GM04503 (cell line): ENCODE data around the gene CLCN7.
"Not testable (repeated sequence)": the region's sequence is repeated elsewhere in the genome, so short reads cannot be mapped to it uniquely, and the experiment has no call there.

Source experiments
- DNase-seq: peaks from one replicate; pipeline ENCODE4 v3.0.0-alpha.2; 2012; ENCODE audit warnings: low read depth

The CLCN7 gene

DNA sequence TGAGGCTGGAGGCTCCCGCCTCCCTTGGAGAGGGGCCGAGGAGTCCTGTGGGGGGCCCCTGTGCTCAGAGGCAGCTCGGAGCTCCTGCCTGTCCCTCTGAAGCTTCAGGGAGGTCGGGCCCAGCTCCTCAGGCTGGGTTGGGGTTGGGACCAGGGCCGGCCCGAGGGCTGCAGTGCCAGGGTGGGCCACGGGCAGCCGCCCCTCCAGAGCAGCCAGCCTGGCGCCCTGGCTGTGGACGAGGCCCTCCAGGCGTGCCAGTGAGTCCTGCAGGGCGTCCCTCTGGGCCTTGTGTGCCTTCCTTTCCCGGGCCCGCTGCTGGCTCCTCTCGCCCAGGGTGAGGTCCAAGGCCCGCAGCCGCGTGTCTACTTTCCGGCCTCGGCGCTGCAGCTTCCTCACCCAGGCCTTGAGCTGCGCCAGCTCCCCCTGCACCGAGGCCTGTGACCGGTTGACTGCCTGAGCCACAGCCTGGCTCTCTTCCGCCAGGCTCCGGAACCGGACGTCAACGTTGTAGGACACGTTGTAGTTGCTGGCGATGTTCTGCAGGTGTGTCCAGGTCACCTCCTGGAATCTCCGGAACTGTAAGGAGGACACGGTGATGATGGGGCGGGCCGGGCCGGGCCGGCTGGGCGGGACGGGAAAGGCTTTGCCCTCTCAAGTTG is 12.7 kb upstream of the CLCN7 start:
- DNase-seq: no peak

DNA sequence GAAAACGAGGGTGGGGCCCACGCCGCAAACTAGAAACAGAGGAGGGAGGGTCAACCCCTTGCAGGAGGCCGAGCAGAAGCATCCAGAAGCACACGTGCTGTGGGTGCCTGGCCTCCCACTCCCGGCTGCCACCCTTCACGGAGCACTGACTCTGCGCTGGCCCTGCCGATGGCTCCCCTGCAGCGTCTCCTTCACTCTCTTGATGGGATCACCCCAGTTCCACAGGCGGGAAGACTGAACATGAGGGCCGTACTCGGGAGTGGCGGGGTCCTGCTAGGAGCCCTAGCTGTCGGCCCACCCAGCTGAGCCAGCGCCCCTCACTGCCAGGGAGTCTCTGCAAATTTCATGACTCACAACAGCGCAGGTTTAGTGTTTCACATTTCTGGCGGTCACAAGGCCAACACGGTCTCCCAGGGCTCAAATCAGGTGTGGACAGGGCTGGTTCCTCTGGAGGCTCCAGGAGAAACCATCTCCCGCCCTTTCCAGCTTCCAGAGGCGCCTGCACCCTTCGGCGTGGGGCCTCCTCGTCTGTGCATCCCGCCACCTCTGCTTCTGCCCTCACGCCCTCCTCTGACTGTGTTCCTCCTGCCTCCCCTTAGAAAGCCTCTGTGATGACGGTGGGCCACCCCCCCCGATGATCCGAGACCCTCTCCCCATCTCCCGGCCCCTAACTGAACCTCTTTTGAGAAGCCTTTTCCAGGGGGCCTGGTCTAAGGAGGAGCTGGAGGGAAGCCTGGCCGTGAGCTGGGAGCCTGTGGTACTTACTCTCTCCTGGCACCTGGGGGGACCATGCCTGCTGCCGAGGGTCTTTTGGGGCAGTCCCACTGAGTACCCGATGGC is 11.9 kb upstream of the CLCN7 start:
- DNase-seq: no peak

DNA sequence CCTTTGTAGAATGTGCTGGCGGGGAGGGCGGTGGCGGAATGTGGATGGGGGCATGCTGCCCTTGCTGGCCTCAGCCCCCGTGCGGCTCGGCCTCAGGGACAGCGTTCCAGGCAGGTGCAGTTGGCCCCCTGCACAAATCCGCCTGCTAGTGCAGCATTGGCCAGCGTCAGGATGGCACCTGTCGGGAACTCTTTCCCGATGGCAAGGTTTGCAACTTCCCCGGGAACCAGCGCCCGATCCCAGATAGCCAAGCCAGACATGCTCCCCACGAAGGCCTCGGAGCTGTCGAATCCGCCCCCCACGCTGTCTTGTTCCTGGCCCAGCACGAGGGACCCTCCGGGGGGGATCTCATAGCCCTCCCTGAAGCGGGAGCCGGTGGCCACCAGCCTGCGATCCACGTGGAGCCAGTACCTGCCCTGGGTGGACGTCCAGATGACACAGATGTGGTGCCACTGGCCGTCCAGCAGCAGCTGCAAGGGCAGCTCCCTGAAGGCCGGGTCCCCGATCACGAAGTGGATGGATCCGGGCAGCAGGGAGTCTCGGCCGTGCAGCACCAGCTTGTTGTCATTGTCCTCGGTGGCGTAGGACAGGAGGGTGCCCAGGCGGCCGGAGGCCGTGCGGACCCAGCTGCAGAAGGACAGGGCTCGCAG is 11.1 kb upstream of the CLCN7 start:
- no peak for DNase-seq

DNA sequence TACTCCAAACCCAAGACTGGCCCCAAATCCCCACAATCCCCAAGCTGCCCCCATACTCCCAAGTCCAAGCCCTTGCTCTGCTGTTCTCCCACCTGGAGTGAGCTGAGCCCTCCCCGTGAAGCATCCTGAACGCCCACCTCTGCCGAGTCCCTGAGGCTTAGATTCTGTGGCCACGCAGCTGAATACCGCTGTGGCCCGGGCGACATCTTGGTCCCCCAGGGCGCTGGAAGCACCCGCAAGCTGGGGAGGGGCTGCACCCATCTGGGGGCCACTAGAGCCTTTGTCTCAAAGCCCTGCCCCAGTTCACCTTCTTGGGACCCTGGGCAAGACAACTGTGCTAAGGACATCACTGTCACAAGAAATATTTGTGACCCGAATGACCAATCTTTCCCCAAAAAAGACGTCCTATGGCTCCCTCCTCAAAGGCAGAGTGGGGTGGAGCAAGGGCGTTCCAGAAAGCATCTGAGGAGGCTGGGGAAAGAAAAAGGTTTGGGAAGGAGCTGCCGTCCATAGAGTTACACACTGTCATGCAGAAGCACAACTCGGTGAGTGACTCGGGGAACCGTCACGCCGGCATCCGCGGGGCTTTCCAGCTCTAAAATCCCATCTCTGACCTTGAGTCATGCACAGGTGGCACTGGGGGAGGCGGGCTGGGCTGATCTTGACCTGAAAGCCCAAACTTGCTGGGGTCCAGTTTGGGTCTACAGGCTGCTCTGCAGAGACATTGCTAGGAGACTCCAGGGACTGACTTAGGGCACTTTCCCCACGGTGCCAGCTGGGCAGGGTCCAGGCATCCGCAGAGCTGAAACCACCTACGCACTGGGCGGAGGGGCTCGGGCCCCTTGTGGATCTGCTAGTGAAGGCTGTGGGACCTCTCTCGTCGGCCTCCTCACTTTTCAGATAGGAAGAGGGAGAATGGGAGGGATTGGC is 7.3 kb upstream of the CLCN7 start:
- DNase-seq: no peak

DNA sequence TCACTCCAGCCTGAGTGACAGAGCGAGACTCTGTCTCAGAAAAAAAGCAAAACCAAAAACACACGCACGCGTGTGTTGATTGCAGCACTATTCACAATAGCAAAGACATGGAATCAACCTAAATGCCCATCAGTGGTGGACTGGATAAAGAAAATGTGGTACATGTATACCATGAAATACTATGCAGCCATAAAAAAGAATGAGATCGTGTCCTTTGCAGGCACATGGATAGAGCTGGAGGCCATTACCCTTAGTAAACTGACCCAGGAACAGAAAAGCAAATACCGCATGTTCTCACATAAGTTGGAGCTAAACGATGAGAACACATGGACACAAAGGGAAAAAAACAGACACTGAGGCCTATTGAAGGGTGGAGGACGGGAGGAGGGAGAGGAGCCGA is 4.1 kb upstream of the CLCN7 start:
- not testable (repeated sequence) for DNase-seq

DNA sequence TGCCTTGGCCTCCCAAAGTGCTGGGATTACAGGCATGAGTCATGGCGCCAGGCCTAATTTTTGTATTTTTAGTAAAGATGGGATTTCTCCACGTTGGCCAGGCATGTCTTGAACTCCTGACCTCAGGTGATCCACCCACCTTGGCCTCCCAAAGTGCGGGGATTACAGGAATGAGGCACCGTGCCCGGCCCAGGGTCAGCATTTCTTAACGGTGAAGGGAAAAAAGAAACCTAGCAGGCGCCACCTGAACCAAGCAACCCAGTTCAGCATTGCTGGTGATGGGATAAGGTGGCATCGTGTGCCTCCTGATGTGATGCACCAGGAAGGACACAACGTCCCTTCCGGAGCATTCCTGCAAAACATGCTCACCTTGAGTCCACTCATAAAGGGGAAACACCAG is 2.2 kb upstream of the CLCN7 start:
- no peak for DNase-seq

DNA sequence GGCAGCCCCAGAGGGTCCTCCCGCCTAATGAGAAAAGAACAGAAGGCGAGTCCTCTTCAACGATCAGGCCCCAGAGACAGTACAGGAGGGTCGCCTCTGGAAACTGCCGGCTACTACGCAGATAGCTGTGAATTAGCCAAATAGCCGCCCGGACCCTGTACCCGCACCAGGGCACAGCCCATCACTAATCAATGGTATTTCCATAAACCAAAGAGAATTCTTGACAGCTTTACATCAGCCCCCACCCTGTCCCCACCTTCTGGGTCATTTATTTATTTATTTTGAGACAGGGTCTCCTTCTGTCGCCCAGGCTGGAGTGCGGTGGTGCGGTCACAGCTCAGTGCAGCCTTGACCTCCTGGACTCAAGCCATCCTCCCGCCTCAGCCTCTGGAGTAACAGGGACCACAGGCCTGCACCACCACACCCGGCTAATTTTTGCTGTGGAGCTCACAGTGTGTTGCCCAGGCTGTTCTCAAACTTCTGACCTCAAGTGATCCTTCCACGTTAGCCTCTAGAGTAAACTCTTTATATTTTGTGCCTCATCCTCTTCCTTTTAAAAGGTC is 805 bp upstream of the CLCN7 start:
- no peak for DNase-seq

DNA sequence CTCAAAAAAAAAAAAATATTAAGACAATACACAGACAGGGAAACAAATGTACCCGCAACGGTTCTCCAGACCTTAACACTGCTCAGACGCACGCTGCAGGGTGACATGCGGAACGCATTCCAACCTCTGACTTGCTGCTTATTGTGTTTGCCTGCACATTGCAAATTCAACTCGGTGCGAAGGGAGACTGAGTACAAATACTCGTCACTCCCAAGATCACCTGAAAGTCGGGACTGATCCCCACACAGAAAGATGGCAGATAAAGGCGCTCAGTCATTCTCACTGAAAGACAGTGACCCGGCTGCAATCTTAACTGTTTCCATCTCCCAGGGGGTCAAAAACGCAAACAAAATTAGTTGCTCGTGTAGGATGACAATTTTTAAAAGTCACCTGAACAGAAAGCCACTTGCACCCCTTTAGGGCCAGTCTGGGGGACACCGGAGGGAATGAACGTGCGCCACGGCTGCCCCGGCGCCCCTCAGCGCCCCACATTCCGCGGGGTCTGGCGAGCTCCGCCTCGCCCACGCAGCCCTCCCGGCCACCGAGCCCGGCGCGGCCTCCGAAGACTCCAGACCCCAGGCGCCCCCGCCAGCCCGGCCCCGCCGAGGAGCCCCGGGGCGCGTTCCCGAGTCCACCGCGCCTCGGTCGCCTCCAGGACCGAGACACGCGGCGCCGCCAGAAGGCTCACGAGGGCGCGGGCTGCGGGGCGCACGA is 589 bp downstream of the CLCN7 start:
- no peak for DNase-seq

DNA sequence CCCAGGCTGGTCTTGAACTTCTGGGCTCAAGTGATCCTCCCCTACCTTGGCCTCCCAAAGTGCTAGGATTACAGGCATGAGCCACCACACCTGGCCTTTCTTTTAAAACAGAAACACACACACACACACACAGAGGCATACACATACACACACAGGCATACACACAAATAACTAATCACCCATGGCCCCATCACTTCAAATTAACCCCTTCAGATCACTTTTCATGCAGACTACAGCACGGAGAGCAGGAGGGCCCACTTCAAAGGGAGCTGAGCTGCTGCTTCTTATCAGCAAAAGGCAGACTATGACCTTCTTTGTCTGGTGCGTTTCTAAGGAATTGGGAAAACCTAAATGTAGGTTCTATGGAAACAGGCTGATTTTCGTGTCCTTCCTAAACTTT is 1.9 kb downstream of the CLCN7 start:
- no peak for DNase-seq

DNA sequence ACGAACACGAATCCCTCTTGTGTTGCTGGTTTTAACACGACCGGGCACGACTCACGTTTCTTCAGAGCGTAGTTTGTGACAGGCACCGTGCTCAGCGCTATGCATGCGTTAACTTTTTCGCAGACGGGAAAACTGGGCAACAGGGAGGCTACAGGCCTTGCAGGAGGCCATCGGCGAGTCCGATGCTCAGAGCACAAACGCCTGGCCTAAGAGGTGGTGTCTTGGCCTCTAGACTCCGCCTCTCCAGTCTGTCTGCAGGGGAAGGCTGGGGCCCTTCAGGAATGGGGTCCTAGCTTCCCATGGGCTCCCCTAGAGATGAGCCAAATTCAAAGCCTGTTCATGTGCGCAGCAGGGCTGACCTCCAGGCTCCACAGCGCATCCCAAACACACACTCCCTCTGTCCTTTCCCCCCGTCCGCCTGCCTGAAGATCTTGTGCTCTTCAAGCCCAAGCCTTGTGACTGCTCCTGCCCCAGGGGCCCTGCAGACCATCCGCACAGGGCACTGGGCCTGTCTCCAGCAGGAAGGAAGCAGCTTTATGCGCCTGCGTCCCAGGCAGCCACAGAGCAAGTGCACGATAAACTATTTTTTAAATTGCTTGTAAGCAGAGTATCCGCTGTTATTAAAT is 3.1 kb downstream of the CLCN7 start:
- no peak for DNase-seq

DNA sequence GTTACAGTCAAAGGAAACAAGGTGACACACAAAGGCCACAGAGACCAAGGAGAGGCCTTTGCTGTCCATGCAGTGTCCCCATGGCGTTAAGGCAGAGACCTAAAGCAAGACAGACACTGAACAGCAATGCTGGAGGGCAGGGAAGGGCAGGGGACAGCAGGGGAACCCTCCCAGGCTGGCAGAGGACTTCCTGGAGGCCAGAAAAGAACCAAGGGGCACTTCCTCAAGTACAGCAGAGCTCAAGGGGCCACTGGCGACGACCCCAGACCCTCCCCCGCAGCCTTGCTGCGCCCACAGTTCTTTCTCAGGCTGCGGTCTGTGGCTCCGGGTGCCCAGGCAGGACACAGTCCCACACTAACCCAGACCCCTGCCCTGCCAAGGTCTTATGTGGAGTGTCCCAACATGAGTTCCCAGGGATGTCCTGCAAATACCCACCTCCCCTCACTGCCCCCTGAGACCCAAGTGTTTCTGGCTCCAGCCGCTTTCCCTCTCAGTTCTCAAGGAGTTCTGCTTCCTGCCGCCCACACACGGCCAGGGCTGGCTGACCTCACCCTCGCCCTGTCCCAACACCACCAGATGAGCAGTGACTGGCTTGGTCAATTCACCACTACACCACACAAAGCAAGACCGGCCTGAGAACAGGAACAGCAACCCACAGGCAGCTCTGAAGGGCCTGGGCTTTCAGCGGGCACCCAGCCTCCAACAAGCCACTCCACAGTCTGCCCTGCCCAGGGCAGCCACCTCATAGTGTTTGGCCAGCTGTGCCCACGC is 4.2 kb downstream of the CLCN7 start:
- no peak for DNase-seq

DNA sequence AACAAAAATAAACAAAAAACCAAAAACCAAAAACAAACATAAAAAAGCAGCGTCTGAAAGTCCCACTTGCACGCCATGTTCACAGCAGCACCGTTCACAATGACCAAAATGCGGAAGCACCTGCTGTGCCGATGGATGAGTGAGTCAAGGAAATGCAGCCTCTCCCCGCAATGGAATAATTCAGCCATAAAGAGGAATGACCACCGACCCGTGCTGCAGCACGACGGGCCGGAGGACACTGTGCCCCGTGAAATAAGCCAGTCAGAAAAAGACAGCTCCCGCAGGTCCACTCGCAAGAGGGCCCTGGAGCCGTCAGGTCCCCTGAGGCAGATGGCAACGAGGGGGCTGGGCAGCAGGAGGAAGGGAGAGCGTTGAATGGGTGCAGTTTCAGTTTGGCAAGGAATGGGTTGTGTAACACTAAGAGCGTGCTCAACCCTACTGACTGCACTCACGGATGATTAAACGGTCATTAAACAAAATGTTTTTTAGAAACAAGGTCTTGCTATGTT is 5.1 kb downstream of the CLCN7 start:
- no peak for DNase-seq

DNA sequence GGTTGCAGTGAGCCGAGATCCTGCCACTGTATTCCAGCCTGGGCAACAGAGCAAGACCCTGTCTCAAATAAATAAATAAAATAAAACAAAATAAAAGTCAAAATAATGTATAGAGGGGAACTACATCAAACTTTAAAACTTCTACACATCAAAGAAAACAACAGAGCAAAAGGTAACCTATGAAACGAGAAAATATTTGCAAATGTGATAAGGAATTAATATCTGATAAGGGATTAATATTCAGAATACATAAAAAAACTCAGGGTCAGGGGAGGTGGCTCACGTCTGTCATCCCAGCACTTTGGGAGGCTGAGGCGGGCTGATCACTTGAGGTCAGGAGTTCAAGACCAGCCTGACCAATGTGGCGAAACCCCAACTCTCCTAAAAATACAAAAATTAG is 5.7 kb downstream of the CLCN7 start:
- DNase-seq: not testable (repeated sequence)

DNA sequence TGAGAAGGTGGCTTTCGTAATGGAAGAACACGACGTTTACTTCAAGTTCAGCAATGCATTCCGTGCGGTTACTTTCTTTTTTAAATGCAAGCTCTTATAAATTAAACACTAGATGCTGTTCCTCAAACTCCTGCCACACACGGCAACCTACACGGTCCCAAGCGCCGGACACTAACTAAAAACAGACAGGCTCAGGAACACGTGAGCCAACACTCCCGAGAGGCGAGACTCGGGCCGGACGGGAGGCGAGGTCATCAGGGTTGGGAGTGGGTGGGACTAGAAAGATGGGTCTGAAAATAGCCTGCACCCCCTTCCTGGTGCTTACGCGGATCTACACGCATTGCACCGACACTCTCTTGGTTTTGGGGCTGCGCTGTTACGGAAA is 6.4 kb downstream of the CLCN7 start:
- no peak for DNase-seq

DNA sequence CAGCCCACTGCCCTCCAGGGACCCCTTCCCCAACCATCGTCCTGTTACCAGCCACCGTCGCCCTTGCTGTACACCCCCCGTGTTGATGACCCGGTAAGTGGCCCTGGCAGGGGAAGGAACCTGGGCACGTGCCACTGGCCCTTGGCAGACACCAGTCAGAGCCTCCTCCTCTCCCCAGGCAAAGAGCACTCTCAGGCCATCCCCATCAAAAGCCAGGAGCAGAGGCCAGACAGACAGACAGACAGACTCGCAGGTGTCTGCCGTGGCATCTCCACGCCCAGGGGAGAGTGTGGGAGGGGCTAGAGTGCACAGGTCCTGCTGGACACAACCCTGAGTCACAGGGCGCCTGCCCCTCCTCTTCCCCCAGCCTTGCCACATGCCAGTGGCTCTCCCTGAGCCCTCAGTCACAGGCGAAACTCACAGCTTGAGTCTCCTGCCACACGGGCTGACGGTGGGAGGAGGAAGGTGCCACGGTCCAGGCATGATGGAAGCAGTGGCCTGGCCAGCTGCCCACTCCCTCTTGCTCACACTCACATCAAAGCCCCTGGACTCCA is 7.8 kb downstream of the CLCN7 start:
- DNase-seq: no peak

DNA sequence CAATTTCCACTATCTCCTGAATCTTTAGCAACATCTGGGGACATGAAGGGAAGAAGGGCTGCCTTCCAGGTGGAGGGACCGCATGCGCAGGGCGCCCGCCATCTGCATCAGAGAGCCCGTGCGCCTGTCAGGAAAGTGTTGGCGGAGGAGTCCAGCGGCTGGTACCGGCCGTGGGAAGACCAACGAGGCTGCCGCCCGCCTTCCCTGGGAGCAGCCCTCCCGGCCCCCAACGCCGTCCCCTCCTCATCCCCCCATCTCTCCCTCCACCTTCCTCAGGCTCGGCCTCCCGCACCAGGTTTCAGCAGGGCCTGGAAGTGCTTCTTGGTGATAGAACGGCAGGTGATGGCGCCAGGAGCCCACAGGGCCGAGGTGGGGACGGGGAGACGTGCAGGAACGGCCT is 8.8 kb downstream of the CLCN7 start:
- DNase-seq: no peak

DNA sequence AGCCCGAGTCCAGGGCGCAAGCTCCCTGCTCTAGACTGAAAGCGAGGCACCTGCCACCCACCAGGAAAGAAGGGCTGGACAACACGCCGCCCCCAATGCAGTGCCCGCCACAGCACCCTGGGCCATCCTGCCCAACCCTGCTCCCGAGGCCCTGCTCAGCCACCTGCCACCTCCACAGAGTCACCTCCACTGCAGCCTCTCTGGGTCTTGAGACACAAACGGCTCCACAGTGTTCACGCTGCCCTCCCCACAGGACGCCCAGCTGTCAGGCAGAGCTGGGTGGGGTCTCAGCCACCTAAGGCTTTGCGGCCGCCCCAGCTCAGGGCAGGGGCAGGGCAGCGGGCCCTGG is 9.3 kb downstream of the CLCN7 start:
- no peak for DNase-seq

DNA sequence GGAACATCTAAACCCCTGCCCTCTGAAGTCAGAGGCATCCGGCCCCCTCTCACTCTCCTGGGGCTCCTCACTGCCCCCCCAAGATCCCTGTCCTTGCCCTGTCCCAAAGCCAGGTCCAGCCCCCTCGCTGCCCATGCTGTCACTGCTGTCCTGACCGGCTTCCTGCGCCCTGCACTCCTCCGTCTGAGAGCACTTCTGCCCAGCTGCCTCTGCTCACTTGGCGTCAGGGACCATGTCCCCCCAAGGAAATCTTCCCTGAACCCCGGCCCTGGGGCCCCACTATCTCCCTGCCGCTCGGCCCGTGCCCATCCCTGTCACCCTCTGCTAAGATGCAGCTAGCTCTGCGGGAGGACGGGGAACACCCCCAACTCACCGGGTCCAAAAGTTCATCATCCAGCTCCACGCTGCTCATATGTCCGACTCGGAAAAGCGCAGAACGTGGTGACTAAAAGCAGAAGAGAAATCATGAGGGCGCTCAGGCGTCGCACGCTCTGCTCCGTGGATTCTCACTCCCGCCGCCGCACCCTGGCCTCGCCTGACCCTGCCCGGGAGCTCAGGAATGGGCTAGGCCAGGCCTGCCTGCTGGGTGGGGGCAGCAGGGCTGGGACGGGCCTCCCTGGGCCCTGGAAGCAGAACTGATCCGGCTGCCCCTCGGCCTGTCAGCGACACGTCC is 9.8 kb downstream of the CLCN7 start:
- DNase-seq: no peak
